Breast epithelium (tissue), 4 donors: ENCODE results near the gene PAPSS2. TPM values are rescaled to one million over a fixed set of nuclear protein-coding genes. Genes with fewer than 3 reads are reported as not detected.

Source experiments
- DNase-seq, 2 donors: peaks; one replicate each; pipeline ENCODE4 v3.0.0-alpha.2; 2019; ENCODE audit warnings: low spot score in 2 of 2
- H3K27ac ChIP-seq, 2 donors: fragments of 200-600 bp; sonication (generic) in 1 of 2; one replicate each; pipeline ENCODE4 v1.5.1; 2016 to 2019; ENCODE audit warnings: mild to moderate bottlenecking in 1 of 2
- H3K27me3 ChIP-seq, 2 donors: fragments of 200-600 bp; sonication (generic) in 1 of 2; one replicate each; pipeline versions ENCODE4 v1.5.1 to v1.6.0; 2017 to 2019; ENCODE audit warnings: control low read depth in 1 of 2, mild to moderate bottlenecking in 1 of 2
- H3K36me3 ChIP-seq: fragments of 200-600 bp; one replicate; pipeline ENCODE4 v1.5.1; 2019
- H3K4me1 ChIP-seq, 2 donors: fragments of 200-600 bp; sonication (generic); one replicate each; pipeline ENCODE4 v1.5.1; 2016 to 2019; ENCODE audit warnings: control low read depth in 1 of 2
- H3K4me3 ChIP-seq, 3 donors: fragments of 200-600 bp; sonication (generic); 1 replicate in 2 of 3; 2 replicates in 1 of 3; pipeline ENCODE4 v1.5.1; 2016 to 2019; ENCODE audit warnings: mild to moderate bottlenecking in 3 of 3, moderate library complexity in 2 of 3
- H3K9me3 ChIP-seq, 2 donors: fragments of 200-600 bp; sonication (generic) in 1 of 2; one replicate each; pipeline ENCODE4 v1.5.1; 2016 to 2019; ENCODE audit warnings: control low read depth in 1 of 2
- POLR2A ChIP-seq: fragments of 450-650 bp; IDR thresholded peaks from one replicate; pipeline ENCODE4 v1.6.1; 2016; ENCODE audit warnings: antibody characterized with exemption, mild to moderate bottlenecking, moderate library complexity
- POLR2AphosphoS5 ChIP-seq, 3 donors: sonication (generic); formaldehyde crosslinking; IDR thresholded peaks; one replicate each; pipeline ENCODE4 v1.6.1; 2017; ENCODE audit warnings: antibody characterized with exemption in 3 of 3
- intact Hi-C: fragments of 100-400 bp; cut with DNase I; formaldehyde crosslinking; loops from one replicate; pipeline ENCODE4 v1.15.1; 2023; ENCODE audit warnings: low total_unique reads
- total RNA-seq, 3 donors: library from RNA; depleted of rRNA; stranded (reverse); fragments of >200 nt; gene quantifications; one replicate each; pipeline ENCODE4 v1.1.0, GENCODE V29; 2016
- TF ChIP-seq, protein P1 (sequence below), 3 donors: fragments of 450-650 bp; IDR thresholded peaks; one replicate each; pipeline ENCODE4 v1.5.1; 2016 to 2017; ENCODE audit warnings: antibody characterized with exemption in 3 of 3, mild to moderate bottlenecking in 3 of 3, moderate library complexity in 3 of 3

Gene PAPSS2
- total RNA-seq, 3 donors from 2014 or later = 21.1 to 33.8 (median 27.2) TPM

DNA sequence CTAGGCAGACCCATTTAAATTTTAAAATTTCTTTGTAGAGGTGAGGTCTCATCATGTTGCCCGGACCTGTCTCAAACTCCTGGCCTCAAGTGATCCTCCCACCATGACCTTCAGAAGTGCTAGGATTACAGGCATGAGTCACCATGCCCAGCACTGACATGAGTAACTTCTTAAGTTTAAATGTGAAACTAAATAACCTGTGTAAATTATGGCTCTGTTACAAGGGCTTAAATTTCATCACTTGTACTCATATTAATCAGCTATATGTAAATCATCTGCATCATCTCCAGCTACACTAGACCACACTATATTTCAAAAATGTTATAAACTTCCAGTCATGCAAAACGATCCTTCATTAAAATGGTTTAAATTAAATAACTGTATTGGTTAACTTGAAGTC lies 102.2 kb downstream of the PAPSS2 start:
- Histone ChIP-seq H3K36me3 (no peaks in the 10 kb centered on the region), H3K27me3 (no peaks in the 10 kb centered on the region), H3K9me3 (no peaks in the 10 kb centered on the region), H3K4me3 (no peak overlapping the region), H3K4me1 (no peaks in the 10 kb centered on the region), H3K27ac (no peak overlapping the region)
- TF ChIP-seq POLR2A (no peak), POLR2AphosphoS5 (IDR thresholded peaks at IDR 0.05) (no peak)
- TF ChIP-seq, protein P1, sequence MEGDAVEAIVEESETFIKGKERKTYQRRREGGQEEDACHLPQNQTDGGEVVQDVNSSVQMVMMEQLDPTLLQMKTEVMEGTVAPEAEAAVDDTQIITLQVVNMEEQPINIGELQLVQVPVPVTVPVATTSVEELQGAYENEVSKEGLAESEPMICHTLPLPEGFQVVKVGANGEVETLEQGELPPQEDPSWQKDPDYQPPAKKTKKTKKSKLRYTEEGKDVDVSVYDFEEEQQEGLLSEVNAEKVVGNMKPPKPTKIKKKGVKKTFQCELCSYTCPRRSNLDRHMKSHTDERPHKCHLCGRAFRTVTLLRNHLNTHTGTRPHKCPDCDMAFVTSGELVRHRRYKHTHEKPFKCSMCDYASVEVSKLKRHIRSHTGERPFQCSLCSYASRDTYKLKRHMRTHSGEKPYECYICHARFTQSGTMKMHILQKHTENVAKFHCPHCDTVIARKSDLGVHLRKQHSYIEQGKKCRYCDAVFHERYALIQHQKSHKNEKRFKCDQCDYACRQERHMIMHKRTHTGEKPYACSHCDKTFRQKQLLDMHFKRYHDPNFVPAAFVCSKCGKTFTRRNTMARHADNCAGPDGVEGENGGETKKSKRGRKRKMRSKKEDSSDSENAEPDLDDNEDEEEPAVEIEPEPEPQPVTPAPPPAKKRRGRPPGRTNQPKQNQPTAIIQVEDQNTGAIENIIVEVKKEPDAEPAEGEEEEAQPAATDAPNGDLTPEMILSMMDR (IDR thresholded peaks at IDR 0.05) = no peak
- intact Hi-C loops = no loop called here
- DNase-seq = no peak

DNA sequence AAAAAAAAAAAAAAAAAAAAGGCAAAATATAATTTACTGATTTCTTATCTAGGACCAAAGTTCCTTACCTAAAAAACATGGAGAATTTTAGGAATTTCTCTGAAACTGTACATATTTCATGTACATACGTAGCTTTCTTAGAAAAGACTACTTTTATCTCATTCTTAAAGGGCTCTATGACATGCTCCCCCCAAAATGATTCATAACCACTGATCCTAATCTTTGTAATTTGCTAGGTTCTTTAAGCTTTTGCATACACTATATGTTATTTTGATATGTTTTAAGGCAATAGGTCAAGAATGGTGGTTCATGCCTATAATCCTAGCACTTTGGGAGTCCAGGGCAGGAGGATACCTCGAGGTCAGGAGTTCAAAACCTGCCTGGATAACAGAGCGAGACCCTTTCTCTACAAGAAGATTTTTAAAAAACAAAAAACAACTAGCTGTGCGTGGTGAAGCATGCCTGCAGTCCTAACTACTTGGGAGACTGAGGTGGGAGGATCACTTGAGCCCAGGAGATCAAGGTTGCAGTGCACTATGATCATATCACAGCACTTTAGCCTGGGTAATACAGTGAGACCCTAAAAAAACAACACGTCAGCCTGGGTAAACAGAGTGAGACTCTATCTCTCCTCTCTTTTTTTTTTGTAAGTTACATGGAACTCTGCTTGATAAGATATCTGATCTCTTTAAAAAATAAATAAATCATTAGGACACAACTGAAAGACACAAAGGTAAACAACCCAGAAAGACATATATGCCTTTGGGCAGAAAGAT lies 103.6 kb downstream of the PAPSS2 start:
- H3K27ac ChIP-seq = no peak overlapping the region
- no peaks in the 10 kb centered on the region for H3K4me1 ChIP-seq
- no peaks in the 10 kb centered on the region for H3K9me3 ChIP-seq
- no peak overlapping the region for H3K4me3 ChIP-seq
- H3K36me3 ChIP-seq = no peaks in the 10 kb centered on the region
- intact Hi-C loops = no loop called here
- TF ChIP-seq, protein P1 (IDR thresholded peaks at IDR 0.05) = no peak
- TF ChIP-seq POLR2A = no peak
- H3K27me3 ChIP-seq = no peaks in the 10 kb centered on the region
- no peak for DNase-seq

DNA sequence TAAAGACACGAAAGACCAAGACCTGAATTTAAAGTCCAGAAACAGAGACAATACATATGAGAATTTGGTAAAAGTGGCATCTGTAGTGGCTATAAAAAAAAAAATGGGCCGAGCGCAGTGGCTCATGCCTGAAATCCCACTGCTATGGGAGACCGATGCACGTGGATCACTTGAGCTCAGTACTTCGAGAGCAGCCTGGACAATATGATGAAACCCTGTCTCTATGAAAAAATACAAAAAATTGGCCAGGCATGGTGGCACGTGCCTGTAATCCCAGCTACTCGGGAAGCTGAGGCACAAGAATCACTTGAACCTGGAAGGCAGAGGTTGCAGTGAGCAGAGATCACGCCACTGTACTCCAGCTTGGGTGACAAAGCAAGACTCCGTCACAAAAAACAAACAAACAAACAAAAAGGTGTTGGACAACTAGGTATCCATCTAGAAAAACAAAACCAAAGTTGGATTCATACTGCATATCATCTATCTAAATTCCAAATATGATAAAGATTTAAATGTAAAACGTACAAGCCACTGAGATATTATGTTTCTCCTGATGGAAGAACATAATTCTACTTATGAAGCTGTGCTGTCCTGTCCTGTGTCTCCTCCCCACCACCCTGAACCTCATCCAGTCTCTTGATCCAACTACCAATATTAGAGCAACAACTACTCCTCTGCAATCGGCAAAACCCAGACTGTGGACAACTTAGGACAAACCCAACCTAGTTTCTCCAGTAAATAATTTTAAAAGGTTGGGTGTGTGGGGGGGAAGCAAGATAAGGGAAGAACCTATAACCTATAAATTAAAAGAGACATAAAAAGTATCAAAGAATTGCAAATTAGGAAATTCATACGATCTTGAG lies 104.6 kb downstream of the PAPSS2 start:
- DNase-seq = no peak
- TF ChIP-seq POLR2AphosphoS5 (IDR thresholded peaks at IDR 0.05) (no peak), POLR2A (no peak)
- TF ChIP-seq, protein P1 (IDR thresholded peaks at IDR 0.05) = no peak
- Histone ChIP-seq H3K4me3 (no peak overlapping the region), H3K27ac (no peak overlapping the region), H3K4me1 (no peaks in the 10 kb centered on the region), H3K36me3 (no peaks in the 10 kb centered on the region), H3K27me3 (no peaks in the 10 kb centered on the region), H3K9me3 (no peaks in the 10 kb centered on the region)
- intact Hi-C loops = no loop called here

DNA sequence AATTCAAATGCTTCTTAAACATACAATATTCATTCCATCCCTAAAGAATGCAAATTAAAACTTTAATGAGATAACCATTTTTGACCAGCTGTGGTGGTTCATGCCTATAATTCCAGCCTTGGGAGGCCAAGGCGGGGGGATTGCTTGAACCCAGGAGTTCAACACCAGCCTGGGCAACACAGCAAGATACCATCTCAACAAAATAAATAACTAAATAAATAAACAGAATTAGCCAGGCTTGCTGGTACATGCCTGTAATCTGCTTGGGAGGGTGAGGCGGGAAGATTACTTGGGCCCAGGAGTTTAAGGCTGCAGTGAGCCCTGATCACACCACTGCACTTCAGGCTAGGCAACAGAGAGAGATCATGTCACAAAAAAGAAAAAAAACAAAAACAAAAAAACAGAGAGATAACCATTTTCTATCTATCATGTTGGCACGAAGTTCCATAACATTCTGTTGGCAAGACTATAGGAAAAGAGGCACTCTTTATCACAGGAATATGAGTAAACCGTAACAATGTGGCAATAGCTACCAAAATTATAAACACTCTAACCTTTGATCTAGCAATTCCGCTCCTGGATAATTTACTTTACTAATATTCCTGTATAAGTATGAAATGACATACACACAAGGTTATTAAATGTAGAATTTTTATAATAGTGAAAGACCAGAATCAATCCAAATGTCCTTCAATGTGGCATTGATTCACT lies 106.1 kb downstream of the PAPSS2 start:
- Histone ChIP-seq H3K27me3 (no peaks in the 10 kb centered on the region), H3K36me3 (no peaks in the 10 kb centered on the region), H3K27ac (no peak overlapping the region), H3K4me1 (no peaks in the 10 kb centered on the region), H3K9me3 (no peaks in the 10 kb centered on the region), H3K4me3 (no peak overlapping the region)
- TF ChIP-seq POLR2A = no peak
- no peak for TF ChIP-seq POLR2AphosphoS5 (IDR thresholded peaks at IDR 0.05)
- TF ChIP-seq, protein P1 (IDR thresholded peaks at IDR 0.05) = no peak
- no peak for DNase-seq
- intact Hi-C loops = no loop called here
